GM13977 (cell line): Measurements from ENCODE around the gene C16orf74.

ENCODE experiments used
- DNase-seq: peaks from one replicate; pipeline ENCODE4 v3.0.0; 2012; ENCODE audit warnings: low spot score
- CTCF ChIP-seq: IDR thresholded peaks from 2 replicates; pipeline ENCODE4 v1.5.1; 2012; ENCODE audit warnings: mild to moderate bottlenecking, control low read depth; ENCODE audit not compliant: insufficient read depth; ENCODE audit errors: extremely low read depth, missing control alignments
- in situ Hi-C: fragments of 300-500 bp; cut with MboI; formaldehyde crosslinking; loops from one replicate; pipeline ENCODE4 v1.12.0; 2022; ENCODE audit warnings: low sequenced_read_pairs, low pct_unique_long_range_greater_than_20kb, mixed read lengths, inconsistent platforms; ENCODE audit not compliant: unreplicated experiment

Gene C16orf74

GRCh38 chr16:85733155-85733838, 17.6 kb downstream of the C16orf74 start:
- in situ Hi-C loops = no loop called here
- no peak for DNase-seq
- no peak for TF ChIP-seq CTCF

GRCh38 chr16:85731179-85731578, 19.7 kb downstream of the C16orf74 start:
- in situ Hi-C loops = no loop called here
- TF ChIP-seq CTCF = no peak

DNA sequence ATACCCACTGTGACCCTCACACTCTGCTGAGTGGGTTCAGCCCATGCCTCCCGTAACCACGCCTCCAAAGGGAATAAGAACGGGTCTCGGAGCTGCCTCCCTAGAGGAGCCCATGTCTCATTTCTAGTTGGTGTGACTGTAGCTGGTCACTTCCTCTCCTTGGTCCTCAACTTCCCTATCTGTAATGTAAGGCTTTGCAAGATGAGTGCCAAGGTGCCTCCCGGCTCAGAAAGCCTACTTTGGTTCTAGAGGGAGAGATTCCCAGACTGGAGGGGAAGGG, 20.8 kb downstream of the C16orf74 start:
- in situ Hi-C loops = no loop called here
- TF ChIP-seq CTCF = no peak

More at GRCh38 chr16:85731179-85731578, 19.7 kb downstream of the C16orf74 start:
- no peak for DNase-seq

GRCh38 chr16:85729452-85730185, 21.3 kb downstream of the C16orf74 start:
- in situ Hi-C loops = no loop called here
- DNase-seq = no peak
- TF ChIP-seq CTCF = no peak

More for the DNA sequence above, 20.8 kb downstream of the C16orf74 start:
- no peak for DNase-seq

- DNase-seq = no peak
- in situ Hi-C loops = no loop called here
- TF ChIP-seq CTCF = peak; percentile 42
Measured at GRCh38 chr16:85728879-85729278, 22.0 kb downstream of the C16orf74 start.

- DNase-seq = no peak
- TF ChIP-seq CTCF = no peak
- in situ Hi-C loops = no loop called here
Measured at GRCh38 chr16:85724936-85725335, 26.0 kb downstream of the C16orf74 start.
